GM21737 (cell line): ENCODE results near the gene FAM171A2.
"Not testable (repeated sequence)": the region's sequence is repeated elsewhere in the genome, so short reads cannot be mapped to it uniquely, and the experiment has no call there.

Experiments
- ATAC-seq: cut with Tn5 transposase; IDR thresholded peaks from one replicate; pipeline ENCODE4 v1.9.1; 2021; ENCODE audit warnings: mild to moderate bottlenecking, moderate library complexity; ENCODE audit not compliant: unreplicated experiment

The FAM171A2 gene

DNA sequence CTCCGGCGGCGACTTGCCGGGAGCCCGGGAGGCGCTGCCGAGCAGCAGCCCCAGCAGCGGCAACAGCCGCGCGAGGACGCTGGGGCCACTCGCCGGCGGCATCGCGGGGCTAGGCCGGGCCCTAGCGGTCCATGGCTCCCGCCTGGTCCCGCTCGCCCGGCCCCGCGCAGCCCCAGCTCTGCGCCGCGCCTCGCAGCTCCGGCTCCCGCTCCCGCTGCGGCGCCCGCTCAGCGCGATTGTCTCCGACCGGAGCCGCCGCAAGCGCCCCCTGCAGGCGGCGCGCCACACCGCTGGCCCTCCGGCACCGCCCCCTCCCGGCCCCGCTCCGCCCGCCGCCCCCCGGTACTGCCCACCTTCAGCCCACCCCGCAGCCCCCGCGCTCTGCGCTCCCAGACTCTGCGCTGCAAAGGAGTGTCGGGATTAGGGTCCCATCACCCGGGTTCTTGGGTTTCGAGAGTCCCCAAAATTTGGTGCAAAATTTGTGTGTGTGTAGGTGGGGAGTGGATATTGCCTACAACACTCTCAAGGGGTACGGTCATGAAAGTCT is at the start of gene FAM171A2:
Gene FAM171A2 (minus strand): TSS at position 241 of the 547 bp plus-strand sequence. CDS start 139 bp downstream, at position 102.
- ATAC-seq, result peak; percentile 63

DNA sequence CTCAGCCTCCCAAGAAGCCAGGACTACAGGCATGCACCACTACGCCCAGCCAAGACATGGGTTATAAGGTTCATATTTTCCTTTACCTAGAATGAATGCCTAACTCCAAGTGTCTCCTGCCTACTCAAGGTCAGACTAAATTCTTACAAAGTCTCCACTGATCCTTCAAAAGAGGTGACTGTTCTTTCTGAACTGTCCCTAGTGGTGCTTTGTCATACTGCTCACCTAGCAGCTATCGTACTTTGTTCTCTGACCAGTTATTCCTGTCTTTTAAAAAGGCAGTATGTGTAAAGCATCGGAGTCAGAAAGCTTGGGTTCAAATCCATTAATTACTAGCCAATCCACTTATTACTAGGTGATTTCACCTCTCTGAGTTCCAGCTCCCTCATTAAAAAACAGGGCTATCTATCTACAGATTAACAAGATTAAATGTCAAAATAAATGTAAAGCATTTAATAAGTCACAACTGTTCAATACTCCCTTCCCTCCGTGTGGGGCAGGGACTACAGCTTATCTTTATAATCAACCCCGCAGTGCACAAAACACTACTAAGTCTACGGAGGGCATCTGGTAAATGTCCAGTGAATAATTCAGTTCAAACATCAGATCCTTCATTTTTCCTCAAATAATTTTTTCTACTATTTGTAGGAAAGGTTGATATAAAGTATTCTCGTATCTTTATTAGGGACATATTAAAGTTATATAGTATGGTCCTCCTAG is 45.8 kb upstream of the FAM171A2 start:
- ATAC-seq, result no peak

DNA sequence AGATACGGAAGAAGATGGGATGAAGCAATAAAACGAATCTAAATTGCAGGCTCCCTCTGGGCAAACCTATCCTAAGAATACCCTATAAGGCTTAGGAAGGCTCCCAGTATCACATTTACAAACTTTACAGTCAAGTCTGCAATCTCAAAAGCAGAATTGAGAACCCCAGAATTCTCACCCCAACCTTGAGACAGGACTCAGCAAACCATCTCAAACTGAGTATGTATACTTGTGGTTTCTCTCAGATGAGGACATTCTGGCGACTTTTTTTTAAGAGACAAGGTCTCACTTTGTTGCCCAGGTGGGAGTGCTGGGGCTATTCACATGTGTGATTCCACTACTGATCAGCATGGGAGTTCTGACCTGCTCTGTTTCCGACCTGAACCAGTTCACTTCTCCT is 45.1 kb upstream of the FAM171A2 start:
- no peak for ATAC-seq

DNA sequence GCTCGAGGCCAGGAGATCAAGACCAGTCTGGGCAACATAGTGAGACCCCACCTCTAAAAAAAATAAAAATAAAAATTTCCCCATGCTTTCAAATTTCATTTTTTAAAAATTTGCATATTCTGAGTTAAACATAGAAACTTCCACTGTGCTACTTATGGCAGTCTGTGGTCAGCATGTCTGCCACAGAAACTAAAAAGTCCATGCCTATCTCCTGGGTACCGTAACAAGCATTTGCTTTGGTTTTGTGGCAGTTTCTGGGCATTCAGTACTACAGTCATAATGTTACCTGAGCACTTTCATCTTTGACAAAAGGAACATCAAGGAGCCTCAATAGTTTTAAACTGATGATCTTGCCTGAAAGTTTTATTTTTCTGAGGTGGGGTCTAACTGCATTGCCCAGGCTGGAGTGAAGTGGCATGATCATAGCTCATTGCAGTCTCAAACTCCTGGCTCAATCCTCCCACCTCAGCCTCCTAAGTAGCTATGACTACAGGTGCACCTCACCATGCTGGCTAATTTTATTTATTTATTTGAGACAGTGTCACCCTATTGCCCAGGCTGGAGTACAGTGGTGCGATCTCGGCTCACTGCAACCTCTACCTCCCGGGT is 39.0 kb upstream of the FAM171A2 start:
- no peak for ATAC-seq

DNA sequence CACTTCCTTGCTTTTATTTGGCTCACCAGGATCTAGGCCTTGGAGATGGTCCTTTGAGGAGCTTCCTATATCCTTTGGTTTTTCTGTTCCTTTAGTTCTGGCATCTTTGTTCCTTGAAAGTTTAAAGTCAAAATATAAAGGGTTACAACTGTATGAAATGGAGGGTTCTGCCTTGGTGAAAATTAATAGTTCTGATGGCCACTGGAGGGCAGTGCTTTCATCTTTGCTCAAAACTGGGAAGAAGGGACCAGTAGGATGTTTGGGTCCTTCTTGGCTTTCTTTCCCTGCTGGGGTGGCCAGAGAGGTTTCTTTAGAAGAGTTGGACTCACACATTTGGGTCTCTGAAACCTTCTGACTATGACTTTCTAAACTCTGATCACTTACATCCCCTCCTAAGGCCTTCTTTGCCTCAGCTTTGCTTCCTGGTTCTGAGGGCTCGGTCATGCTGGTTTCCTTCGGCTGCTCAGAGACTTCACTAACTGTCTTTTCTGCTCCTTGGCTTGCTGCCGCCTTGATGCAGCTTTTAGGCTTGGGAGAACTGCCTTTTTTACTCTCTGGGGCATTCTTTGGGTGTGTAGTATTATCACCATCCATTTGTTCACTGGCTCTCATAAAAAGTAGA is 36.7 kb upstream of the FAM171A2 start:
- ATAC-seq, result no peak

DNA sequence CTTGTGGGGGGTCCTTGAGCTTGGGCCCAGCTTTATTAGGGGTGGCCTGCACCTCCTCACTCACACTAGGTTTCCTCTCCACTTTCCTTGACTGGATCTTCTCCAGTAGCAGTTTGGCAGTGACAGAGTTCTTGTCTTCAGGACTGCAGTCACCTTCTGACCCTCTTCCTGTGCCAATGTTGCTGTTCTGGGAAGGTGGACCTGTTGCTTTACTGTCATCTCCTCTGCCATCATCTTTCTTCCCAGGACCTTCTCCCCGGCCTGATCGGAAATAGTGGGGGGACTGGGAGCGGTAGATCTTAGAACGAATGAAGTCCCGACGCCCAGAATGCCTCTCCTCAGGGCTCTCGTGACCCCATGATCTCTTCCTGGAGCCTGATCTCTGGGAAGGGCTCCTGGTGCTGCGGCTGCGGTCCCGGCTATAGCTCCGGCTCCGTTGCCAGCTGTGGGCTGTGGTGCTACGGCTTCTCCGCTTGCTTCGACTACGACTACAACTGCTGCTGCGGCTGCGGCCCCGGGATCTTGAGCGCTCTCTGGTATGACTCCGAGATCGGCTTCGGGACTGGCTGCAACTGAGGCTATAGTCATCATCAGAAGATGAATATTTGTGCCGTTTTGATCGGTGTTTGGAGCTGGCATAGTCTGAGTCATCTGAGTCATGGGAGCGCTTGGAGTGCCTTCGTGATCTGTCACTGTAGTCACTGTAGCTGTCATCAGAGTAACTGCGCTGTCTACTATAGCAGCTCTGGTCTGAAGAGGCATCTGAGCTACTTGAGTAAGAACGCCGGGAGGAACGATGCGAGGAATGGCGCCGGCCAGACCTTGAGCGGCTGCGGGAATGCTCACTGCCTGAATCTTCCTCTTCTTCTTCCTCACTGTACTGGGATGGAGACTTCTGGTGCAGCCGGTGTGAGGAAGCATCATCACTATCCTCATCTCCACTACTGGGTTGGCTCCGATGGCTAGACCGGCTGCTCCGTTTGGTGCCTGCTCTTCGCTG is 35.3 kb upstream of the FAM171A2 start:
- ATAC-seq, result no peak

DNA sequence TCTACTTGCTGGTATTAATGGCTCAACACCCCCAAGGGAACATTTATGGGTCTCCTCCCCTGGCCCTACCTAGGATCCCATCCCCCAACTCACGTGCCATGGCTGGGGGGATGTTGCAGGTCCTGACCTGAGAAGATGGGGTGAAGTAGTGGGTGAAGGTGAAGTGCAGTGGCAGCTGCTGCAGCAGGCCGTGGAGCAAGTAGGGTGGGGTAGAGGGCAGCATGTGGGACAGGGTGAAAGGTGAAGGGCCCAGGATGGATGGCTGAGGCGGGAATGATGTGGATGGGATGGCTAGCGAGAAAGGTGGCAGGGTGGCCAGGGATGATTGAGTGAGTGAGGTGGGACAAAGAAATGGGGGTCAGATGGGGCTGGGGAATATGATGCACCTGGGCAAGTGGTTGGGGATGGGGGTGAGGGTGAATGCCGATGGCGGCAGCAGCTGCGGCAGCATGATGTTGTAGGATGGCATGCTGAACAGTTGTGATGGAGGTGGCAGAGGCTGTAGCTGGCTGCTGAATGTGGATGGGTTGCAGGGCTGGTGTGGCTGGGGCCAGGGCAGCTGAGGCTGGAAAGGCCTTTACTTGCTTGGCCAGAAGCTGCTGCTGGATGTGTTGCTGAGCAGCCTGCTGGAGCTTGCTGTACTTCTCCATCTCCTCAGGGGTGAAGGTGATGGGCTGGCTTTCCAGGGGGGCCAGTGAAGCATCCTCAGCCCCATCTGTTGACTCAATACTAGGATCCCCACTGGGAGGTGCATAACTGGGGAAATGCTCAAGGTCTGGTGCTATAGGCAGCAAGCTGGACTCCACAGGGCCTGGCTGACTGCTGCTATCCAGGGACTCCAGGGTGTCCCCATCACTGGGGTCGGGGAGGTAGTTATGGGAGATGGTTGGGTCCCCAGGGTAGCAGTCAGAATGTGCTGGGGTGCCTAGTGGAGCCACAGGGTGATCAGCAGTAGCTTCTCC is 34.1 kb upstream of the FAM171A2 start:
- no peak for ATAC-seq

DNA sequence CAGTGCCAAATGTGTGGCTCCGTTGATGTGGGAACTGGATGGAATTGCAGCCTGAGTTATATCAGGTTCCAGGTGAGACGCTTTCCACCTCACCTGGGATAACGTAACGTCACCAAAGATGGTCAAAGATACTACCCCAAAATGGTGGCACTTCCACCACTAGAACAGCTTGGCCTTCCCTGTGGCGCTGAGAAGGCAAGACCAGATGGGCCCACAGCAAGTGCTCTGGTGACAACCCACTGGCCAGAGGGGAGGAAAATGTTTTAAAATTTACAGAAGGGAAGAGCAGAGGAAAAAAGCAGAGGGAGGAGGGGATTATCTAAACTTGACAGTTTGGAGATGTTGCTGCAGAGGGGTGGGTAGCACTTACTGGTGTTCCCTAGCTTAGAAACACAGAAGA is 33.3 kb upstream of the FAM171A2 start:
- ATAC-seq, result no peak

DNA sequence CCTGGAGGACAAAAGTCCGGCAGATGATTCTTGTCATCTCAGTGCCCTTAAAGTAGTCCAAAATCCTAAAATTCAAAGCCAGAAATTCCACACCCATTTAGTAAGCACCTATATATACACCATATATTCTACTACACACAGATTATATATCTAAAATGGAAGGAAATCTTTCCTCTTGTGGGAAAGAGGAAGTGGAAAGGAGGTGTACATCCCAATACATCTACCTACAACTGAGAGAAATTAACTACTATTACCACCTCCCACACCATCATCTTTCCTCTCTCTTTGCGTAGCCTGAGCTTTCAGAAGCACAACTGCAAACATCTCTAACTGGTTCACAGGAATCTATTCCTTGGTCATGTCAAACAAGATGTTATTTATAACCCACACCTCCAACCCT is 31.2 kb upstream of the FAM171A2 start:
- ATAC-seq, result no peak

DNA sequence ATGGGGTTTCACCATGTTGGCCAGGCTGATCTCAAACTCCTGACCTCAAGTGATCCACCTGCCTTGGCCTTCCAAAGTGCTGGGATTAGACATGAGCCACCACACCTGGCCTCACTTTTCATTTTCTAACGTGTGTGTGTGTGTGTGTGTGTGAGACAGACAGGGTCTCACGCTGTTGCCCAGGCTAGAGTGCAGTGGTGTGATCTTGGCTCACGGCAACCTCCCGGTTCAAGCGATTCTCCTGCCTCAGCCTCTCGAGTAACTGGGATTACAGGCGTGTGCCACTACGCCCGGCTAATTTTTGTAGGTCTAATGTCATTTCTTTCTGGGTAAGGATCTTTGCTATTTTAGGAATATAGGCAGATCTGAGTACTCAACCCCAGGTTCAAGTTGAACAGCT is 30.5 kb upstream of the FAM171A2 start:
- ATAC-seq, result not testable (repeated sequence)

DNA sequence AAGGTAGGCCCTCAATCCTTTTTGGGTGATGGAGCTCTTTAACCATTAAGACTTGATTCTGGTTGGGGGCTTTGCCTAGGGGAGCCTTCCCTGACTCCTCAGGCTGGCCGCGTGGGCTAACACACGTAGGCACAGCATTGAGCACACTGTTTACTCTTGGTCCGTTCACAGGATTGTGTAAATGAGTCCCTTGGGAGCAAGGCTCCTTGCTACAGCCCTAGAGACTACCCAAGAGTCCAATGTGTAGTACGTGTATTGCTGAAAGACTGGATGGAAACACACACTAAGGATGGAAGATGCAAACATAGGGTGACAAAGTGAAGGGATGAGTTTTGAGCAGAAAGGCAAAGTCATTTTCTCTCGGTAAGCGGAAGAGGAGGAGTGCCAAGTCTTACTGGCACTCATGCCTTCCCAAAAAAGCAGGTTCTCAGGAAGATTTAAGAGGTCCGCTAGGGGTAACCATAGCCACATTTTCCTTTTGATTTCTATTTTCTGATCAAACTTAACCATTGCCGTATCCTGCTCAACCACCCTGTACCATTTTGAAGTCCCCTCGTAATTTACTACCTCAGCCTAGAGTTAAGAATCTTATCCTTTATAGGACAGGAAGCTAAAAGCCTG is 26.7 kb upstream of the FAM171A2 start:
- no peak for ATAC-seq

DNA sequence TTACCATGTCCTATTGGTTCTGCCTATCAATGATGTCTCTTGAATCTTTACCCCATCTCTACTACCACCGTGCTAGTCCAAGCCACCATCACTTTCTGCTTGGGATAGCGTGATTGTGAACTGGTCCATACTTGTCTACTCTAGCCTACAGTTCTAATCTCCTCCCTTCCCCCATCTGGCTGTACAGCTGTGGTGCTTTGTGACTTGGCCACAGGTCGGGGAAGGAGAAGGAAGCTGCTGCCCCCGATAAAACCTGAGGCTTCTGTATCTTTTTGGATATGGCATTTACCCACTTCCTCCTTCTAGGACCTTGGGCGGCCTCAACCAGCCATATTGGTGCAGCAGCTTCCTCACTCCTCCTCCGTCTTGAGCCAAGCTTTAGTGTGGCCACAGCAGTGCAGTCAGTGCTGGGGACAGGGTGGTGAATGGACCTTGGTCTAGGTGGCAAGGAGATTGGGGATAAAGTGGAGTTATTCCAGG is 26.1 kb upstream of the FAM171A2 start:
- no peak for ATAC-seq

DNA sequence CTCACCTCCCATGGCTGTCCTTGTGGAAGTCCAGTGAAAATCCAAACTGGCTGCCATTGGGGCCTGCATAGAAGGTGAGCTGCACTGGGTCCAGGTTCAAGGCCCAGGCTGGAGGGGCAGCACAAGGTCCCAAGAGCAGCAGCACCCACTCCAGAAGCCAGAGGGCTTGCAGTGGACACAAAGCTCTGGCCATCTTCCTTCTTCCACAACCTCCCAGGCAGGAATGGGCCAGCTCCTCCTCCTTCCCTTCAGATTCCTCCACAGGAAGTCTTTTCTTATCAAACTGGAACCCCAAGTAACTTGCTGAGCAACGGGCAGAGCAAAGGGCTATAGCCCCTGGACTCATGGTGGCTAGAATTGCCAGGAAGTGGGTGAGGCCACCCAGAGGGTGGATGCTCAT is 25.6 kb upstream of the FAM171A2 start, which contains the start of gene ITGA2B:
Gene ITGA2B (minus strand): TSS at position 369 of the 400 bp plus-strand sequence. CDS start 176 bp downstream, at position 193.
- no peak for ATAC-seq

DNA sequence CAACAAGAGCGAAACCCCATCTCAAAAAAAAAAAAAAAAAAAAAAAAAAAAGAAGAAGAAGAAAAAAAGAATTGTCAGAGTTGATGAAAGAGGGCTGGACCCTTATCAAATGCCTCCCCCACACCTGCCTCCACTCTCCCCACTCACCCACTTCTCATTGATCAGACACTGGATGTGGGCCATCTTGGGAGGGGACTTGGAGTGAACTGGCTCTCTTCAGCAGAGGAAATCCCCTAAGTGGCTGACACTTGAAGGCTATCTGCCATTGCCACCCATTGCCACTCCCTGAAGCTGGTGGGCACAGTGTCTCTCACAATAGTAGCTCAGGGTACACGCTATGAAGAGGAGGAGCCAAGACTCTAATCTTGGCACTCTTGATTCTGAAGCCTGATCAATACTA is 24.2 kb upstream of the FAM171A2 start:
- ATAC-seq, result no peak

DNA sequence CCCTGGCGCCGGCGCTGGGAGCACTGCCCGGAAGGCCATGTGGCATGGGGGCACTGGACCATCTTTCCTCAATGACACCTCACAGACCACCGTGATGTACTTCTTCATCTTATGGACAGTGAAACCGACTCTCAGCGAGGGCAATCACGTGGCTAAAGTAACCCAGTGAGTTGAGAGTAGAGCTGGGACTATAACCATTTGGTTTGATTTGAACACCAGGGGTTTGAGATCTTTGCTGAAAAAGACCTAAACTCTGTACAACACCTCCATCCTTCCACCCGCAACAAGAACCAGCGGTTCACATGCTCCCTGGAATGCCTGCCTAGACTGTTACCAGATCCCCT is 22.5 kb upstream of the FAM171A2 start:
- ATAC-seq, result no peak

DNA sequence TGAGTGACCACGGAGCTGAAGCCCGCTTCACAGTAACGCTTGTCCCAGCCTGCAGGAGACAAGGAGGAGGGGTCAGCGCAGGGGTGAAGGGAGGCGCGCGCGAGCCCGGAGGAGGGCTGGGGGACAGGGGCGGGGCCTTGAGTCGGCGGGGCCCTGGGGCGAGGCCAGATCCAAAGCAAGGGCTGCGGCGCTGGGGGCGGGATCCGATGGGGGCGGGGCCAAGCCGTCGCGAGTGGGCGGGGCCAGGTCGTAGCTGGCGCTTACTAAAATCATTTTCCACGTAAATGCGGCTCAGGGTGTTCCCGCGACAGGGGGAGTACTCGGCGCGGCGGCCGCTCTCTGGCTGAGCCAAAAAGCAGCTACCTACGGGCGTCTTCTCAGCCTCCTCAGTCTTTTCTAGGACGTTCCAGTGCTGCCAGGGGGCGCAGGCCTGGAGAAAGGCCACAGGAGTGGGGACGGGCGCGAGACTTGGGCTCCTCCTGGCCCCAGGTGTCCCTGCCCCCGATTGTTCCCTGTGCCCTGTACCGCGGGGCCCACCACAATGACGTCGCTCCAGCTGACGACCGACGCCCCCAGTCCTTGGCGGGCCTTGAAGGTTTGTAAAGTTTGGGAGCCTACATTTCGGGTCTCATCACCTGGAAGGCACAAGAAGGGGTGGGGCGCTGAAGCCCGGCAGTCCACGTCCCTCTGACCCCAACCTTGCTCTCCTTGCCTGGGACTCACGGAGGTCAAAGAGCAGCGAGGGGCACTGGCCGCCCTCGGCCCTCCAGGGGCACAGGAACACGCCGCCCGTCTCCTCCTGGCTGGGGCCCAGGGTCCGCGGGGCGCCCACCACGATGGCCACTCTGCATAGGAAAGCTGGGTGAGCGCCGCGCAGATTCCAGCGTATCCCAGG is 21.9 kb upstream of the FAM171A2 start:
- peak; percentile 59 for ATAC-seq

DNA sequence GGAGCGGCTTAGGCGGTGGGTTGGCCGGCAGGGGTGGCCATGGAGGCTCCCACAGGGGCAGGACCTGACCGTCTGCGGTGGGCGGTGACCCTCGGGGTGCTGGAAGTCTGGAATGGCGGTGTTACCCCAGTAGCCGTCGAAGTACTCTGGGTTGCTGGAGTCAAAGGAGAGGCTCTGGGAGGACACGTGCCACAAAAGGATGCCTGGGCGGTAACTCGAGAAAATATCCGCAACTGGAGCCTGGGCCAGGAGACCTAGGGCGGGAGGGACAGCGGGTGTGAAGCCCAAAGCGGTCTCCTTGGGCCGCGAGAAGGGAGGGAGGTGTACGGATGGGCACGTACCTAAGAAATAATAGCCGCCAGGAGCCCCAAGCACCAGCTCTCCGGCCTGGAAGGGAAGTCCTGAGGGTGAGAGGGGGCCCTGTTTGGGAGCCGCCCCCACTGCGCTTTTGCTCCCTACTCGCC is 21.2 kb upstream of the FAM171A2 start:
- no peak for ATAC-seq

DNA sequence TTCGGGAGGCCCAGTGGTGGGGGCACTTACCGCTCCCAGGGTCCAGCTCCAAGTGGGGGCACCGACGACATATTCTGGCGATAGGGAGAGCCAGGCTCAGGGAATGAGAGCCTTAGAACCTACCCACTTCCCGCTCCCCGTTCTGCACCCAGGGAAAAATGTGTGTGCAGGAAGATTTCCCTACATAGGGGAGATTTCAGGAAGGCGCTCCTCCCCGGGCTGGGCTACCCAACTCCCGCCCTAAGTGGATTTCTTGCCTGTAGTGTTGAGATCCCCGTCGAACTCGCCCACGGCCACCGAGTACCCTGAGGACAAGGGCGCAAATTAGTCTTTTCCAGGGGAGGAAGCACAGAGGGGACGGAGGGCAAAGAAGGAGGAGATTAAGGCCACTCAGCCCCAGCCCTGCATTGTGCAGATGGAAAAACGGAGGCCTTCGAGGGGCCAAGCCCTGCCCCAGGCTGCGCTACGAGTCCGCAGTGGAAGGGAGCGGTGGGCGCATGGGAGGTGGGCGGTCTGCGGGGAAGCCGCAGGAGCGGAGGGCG is 20.7 kb upstream of the FAM171A2 start:
- no peak for ATAC-seq
